Measurements from ENCODE around the gene PCMT1.
"Not testable (repeated sequence)": the region's sequence is repeated elsewhere in the genome, so short reads cannot be mapped to it uniquely, and the experiment has no call there.

The PCMT1 gene

DNA sequence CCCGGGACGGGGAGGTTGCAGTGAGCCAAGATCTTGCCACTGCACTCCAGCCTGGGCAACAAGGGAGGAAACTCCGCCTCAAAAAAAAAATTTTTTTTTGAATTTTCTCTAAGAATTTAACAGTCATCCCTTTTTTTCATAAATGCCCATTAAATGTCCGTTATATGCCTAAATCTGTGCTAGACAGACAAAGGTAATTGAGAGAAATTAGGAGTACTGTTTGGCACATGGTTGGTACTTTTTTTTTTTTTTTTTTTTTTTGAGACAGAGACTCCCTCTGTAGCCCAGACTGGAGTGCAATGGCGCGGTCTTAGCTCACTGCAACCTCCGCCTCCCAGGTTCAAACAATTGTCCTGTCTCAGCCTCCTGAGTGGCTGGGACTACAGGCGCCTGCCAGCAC, 1.7 kb downstream of the PCMT1 start:
- DNase-seq, result no peak

DNA sequence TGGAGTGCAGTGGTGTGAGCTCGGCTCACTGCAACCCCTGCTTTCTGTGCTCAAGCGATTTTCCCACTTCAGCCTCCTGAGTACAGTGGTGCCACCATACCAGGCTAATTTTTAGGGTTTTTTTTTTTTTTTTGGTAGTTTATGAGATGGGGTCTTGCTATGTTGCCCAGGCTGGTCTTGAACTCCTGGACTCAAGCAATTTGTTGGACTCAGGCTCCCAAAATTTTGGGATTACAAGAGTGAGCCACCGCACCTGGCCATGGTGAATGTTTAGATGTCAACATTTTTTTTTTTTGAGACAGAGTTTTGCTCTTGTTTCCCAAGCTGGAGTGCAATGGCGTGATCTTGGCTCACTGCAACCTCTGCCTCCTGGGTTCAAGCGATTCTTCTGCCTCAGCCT, 2.4 kb downstream of the PCMT1 start:
- DNase-seq, result not testable (repeated sequence)

DNA sequence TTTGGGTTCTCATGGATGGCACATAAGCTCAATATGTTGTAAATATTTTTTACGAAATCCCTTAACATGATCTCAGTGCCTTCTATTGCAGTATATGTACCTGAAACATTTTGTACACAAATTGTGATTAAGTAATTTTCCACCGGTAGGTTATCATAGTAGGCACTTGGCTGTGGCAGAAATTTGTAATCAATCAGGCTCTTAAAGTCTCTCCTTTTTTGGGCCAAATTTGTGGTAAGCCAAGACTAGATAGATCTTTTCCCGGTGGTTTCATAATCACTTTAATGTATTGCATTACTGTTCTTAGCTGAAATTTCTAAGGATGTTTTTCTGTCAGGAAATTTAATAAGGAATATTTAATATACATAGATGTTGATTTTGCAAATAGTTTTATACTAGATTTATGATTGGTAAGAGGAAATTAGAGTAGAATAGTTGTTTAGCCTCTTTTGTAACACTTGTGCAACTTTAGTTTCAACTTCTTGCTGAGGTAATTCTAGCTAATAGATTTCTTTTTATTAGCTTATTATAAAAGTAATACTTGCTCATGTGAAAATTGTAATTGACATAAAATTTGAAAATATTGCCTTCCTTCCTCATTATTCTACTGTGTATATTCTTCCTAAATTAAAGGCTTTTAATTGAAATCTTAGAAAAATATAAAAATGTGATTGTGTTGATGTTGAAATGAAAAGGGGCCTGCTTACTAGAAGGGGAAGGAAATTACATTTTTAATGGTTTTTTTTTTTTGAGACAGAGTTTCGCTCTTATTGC, 3.2 kb downstream of the PCMT1 start:
- no peak for DNase-seq

DNA sequence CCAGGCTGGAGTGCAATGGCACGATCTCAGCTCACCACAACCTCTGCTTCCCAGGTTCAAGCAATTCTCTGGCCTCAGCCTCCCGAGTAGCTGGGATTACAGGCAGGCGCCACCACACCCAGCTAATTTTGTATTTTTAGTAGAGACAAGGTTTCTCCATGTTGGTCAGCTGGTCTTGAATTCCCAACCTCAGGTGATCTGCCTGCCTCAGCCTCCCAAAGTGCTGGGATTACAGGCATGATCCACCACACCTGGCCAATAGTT, 3.8 kb downstream of the PCMT1 start:
- DNase-seq, result not testable (repeated sequence)

DNA sequence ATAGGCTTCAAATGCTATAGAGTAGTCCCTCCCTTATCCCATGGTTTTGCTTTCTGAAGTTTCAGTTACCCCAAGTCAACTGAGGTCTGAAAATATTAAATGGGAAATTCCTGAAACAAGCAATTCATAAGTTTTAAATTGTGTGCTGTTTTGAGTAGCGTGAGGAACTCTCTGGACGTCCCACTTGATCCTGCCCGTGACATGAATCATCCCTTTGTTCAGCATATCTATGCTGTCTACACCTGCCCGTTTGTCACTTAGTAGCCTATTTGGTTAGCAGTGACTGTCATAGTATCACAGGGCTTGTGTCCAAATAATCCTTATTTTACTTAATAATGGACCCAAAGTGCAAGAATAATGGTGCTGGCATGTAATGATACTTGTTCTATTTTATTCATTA, 5.0 kb downstream of the PCMT1 start:
- DNase-seq, result no peak

DNA sequence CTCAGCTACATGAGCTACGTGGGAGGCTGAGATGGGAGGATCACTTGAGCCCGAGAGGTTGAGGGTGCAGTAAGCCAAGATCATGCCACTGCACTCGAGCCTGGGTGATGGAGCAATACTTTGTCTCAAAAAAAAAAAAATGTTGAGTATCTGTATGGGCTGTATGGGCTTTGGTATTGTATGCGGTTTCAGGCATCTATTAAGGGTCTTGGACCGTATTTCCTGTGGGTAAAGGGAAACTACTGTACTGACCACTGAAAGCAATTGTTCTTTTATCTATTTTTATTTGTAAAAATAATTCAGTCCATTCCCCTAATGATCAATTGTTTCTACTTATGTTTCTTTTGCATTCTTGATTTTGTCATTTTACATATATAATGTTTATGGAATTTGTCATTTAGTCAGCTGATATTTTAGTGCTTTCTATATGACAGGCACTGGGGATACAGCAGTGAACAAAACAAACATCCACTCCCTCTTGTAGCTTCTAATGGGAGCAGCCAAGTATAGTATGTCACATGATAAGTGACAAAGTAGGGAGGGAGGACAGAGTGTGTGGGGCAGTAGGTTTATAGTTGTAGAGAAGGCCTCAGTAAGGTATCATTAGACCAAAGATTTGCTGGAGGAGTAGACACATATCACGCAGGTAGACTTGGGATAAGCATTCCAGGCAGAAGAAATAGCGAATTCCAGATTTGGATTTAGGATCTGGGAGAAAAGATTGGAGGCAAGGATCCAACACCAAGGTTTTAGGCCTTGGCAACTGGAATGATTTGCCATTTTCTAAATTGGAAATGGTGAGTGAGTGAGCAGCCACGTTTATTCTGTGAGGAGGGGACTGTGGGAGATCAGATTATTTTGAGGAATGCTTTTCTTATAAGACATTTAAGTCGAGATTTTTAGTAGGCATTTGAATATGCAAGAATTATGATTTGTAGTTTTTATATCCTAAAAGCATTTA, 6.0 kb downstream of the PCMT1 start:
- DNase-seq, result no peak

DNA sequence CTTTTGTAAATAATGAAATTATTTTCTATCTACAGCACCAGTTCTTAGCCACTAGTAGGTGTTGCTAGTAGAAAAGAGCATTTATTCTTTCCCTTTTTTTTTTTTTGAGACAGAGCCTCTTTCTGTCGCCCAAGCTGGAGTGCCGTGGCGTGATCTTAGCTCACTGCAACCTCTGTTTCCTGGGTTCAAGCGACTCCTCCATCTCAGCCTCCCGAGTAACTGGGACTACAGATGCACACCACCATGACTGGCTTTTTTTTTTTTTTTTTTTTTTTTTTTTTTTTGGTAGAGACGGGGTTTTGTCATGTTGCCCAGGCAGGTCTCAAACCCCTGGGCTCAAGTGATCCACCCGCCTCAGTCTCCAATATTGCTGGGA, 6.7 kb downstream of the PCMT1 start:
- no peak for DNase-seq

DNA sequence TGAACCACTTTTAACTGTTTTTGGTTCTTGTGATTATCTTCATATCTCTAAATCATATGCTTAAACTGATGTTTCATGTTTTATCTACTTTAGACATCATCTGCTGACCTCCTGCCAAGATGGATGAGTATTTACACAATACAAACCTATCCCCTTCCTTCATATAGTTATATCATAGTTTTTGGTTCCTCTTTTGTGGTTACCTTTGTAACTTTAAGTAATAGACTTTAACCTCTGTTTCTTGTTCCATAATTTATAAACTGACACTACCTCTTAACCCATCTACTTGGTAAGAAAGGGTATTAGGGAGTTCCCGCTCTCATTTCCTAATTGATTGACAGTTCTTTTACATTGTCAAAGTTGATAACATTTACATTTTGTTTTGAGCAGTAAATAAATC, 11.9 kb downstream of the PCMT1 start:
- peak in 1 of 2 donors; percentile 57 for DNase-seq

DNA sequence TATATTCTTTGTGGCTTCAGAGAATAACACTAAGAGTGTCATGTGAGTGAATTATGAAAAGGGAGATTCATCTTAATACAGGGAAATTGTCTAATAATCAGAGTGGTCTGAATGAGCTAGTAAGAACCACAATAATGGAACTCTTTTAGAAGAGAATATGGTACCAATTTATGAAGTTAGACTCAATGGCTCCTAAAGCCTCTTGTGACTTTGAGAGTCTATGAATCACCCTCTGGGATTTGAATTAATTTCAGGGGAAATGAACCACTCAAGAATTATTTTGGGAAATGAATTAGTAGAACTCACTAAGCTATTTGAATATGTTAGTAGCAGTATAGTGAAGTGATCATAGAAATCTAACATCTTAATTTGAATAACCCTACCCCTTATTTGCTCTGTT, 14.3 kb downstream of the PCMT1 start:
- DNase-seq, result no peak

DNA sequence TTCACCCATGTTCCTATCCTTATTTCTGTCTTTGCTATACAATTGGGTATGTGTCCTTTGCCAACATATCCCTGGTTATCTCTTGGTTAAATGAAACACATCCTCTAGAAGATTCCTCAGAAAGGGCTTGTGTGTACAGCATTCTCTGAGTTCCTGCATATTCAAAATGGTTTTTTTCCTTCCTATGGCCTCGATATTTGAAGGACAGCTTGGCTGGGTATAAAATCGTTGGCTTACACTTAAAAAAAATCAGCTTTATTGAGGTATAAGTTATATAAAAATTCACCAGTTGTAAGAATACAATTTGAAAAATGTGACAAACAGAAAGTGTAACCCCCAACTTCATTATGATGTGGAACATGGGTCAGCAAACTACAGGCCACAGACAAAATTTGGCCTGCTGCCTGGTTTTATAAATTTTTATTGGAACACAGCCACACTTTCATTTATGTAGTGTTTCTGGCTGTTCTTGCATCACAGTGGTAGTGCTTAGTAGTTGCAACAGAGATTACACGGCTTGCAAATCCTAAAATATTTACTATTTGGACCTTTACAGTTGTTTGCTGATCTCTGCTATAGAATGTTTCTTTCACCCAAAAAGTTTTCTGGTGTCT, 16.7 kb downstream of the PCMT1 start:
- no peak for DNase-seq

DNA sequence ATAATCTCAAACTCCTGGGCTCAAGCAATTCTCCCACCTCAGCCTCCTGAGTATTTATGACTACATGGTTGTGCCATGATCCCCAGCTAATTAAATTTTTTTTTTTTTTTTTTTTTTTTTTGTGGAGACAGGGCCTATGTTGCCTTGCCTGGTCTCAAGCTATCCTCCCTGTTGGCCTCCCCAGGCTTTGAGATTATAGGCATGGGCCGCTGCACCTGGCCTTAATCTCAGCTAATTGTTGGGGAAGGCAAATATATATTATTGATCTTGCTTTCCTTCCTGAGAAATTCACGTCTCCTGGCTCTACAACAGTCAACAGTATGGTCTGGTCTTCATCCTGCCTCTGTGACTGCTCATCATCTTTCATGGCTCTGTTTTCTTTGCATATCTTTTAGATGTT, 20.1 kb downstream of the PCMT1 start:
- DNase-seq, result no peak

DNA sequence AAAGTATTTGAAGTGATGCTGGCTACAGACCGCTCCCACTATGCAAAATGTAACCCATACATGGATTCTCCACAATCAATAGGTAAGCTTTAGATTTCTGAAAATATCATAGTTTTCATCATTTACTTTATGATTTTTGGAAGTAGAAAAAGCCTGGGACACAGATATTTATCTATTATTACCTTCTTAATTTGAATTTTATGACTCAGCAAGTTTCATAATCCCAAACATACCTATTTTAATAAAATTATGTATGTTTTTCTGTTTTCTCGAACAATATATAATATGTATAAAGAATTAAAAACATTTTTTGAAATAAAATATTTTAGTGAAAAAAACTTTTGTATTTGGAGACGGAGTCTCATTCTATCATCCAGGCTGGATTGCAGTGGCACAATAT, 21.6 kb downstream of the PCMT1 start:
- no peak for DNase-seq

DNA sequence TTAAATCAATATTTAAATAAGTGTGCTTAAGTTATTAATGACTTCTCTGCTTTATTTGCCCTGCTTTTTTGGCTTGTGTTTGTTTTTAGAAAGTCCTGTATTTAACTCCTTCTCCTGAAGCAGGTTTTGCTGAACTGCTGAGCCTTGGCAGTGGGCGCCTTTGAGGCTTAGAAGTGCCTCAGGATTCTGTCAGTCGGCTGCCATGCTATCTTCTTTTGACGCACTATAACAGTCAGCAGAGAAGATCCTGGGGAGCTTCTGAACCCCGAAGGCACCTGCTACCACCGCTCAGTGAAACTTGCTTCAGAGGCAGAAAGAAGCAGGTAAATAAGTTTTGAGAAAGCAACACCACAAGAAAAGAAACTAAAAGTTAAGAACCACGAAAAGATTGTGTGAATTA, 22.4 kb downstream of the PCMT1 start:
- DNase-seq, result no peak

DNA sequence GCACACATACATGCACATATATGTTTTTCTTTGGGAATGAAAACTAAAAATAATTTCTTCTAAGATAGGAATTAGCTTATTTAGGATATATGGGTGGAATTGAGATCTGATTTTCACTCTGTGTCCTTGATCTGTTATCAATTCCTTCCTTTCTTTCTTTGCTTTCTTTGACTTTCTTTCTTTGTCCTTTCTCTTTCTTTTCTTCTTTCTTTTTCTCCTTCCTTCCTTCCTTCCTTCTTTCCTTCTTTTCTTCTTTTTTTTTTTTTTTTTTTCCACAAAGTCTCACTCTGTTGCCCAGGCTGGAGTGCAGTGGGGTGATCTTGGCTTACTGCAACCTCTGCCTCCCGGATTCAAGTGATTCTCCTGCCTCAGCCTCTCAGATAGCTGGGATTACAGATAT, 28.1 kb downstream of the PCMT1 start:
- no peak for DNase-seq

DNA sequence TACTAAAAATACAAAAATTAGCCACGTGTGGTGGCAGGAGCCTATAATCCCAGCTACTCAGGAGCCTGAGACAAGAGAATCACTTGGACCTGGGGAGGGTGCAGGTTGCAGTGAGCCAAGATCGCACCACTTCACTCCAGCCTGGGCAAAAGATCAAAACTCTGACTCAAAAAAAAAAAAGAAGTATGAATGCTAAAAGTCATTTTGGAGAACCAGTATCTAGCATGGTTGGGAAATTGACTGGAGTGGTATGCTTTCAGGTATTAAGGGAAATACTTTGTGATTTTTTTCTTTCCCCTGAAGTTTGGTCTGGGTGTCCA, 30.1 kb downstream of the PCMT1 start:
- DNase-seq, result no peak

DNA sequence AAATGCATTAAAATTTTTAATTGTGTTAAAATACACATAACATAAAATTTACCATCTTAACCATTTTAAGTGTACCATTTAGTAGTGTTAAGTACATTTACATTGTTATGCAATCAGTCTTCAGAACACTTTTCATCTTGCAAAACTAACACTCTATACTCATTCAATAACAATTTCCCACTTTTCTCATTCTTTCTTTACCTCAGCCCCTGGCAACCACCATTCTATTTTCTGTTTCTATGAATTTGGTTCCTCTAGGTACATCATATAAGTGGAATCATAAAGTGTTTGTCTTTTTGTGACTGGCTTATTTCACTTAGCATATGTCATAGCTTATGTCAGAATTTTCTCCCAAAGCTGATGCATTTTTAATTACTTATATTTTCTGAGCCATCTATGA, 32.2 kb downstream of the PCMT1 start:
- no peak for DNase-seq

DNA sequence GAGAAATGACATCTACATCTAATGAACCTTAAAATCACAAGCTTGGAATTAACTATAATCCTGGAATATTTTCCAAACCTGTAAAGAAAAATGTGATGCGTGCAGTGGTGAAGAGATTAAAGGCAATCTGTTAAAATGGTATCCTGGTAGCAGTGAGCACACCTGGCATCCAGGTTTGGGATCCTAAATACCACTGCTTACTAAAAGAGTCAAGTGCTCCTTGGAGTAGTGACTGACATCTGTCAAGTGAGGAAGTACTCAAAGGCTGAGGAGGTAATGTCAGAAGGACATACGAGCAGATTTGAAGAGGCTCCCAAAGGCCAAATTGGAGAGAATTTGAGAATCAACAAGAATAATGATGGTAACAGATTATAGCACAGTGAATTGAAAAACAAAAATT, 32.8 kb downstream of the PCMT1 start:
- DNase-seq, result no peak

DNA sequence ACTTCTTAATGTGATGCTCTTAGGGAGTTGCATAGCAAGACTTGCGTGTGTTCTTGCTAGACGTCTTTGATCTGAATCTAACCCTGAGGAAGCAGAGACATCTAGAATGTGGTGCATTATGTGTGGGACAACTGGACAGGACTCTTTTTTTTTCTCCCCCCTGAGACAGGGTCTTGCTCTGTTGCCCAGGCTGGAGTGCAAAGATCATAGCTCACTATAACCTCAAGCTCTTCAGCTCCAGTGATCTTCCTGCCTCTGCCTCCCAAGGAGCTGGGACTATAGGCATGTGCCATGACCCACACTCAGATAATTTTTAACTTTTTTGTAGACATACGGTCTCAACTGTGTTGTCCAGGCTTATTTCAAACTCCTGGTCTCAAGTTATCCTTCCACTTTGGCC, 34.0 kb downstream of the PCMT1 start:
- DNase-seq, result no peak

DNA sequence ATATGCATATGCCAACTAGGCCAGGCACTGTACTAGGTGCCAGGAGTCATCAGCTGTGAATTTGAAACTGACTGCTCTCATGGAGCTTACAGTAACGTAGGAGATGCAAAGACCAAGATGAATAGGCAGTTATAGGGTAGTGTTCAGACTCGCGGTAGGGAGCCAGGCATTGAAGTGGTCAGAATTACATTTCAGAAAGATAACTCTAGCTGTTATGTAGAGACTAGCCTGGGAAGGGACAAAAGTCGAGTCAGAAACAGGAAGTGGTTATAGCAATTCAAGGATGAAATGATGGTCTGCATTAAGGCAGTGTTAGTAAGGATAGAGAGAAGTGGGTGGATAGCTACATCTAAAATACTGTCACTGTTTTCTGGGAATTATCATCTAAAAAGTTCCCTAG, 56.6 kb downstream of the PCMT1 start:
- no peak for DNase-seq

DNA sequence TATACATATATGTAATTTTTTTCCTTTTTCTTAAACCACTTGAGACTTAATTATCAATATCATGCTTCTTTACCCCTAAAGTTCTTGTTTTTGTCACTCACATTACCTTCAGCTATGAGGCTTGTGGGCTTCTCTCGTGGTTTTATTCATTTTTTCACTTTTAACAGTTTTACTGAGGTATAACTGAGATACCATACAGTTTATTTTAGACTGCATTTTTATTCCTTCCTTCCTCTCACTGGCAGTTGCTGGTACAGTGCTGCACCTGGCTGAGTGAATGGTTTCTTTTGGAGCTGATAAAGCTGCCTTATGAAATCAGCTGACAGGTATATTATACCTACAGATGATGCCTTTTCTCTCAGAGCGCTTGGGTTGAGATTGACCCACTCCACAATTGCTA, 60.3 kb downstream of the PCMT1 start:
- no peak for DNase-seq

DNA sequence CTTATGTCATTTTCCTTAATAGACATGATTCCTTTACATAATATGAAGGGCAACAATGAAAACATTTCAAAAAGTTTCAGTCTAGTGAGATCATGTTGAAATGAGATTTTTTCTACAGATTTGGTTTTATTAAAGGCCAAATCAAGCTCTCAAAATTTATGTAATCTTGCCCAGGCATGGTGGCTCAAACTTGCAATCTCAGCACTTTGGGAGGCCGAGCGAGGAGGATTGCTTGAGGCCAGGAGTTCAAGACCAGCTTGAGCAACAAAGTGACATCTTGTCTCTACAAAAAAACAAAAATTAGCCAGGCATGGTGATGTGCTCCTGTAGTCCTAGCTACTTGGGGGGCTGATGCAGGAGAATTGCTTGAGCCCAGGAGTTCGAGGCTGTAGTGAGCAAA, 63.8 kb downstream of the PCMT1 start:
- no peak for DNase-seq

DNA sequence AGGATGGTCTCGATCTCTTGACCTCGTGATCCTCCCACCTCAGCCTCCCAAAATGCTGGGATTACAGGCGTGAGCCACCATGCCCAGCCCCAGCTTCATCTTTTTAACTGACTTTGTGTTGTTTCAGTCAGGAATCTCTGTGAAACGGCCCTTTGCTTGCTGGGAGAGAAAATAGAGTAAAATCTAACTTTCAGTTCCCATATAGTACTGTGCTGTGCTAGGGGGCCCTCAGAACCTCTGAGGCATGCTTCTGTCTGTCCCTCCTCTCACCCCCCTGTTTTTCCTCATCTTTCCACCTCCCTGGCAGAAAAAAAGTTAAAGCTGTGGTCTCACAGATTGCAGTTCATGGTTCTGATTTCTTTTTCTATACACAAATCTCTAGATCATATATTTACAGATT, 66.2 kb downstream of the PCMT1 start:
- DNase-seq, result no peak

DNA sequence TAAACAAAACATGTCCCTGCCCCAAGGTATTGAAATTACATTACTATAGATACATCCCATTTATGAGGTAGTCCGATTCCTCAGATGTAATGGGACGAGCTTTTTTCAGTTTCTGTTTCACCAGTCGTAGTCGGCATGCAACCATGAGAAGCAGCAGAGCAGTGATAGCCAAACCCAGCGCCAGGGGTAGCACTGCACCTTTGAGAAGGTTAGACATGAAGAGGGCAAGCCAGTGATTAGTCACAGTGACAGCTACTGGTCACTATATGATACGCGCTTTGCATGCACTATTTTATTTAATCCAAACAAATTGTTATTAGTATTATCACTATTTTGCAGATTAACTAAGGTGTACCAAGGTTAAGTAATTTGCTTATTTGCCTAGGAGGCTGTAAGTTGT, 71.0 kb downstream of the PCMT1 start:
- DNase-seq, result no peak

DNA sequence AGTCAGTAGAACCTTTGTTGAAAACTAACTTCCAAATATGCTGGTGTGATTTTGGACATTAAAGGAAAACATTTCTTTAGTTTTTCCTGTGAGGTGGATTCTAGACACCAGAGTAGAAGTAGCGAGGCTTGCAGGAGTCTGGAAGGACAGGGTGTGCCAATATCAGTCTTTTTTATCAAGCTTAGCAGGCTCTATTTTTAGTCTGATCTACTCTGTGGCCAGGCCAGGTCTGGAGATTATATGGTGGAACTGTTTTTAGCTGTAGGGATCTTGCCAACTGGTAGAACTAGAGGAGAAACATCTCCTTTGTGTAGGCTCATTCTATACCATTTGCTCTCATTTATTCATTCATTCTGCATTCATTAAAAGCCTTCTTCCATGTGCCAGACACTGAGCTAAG, 72.0 kb downstream of the PCMT1 start:
- no peak for DNase-seq
